Activated B cell treated with CpG ODN at 0.5 μM for 24 hours (primary cell): ENCODE results near the gene NBAS. TPM values are rescaled to one million over a fixed set of nuclear protein-coding genes. Genes with fewer than 3 reads are reported as not detected.

Experiments
- ATAC-seq: fragments of 200-7000 bp; cut with Tn5 transposase; one replicate; pipeline ENCODE4 v1.10.0; 2021; ENCODE audit warnings: low read depth, mild to moderate bottlenecking, moderate library complexity
- CTCF ChIA-PET: fragments of 350-600 bp; sonication (Branson Sonifier 250); formaldehyde crosslinking; loops from one replicate; lab custom pipeline; 2021; ENCODE audit warnings: antibody characterized with exemption; lab: Charles Lee
- POLR2A ChIA-PET: fragments of 350-600 bp; sonication (Branson Sonifier 250); formaldehyde crosslinking; loops from one replicate; lab custom pipeline; 2021; ENCODE audit warnings: antibody characterized with exemption; lab: Charles Lee
- DNase-seq: peaks from one replicate; pipeline ENCODE4 v3.0.0; 2022
- H3K27ac Mint-ChIP-seq: one replicate; pipeline ENCODE4 v1.8.0; 2020; ENCODE audit warnings: mixed read lengths
- H3K27me3 Mint-ChIP-seq: one replicate; pipeline ENCODE4 v1.8.0; 2021; ENCODE audit warnings: mixed read lengths
- H3K36me3 Mint-ChIP-seq: one replicate; pipeline ENCODE4 v1.8.0; 2021; ENCODE audit warnings: low read depth, mixed read lengths
- H3K4me1 Mint-ChIP-seq: one replicate; pipeline ENCODE4 v1.8.0; 2021; ENCODE audit warnings: mixed read lengths
- H3K4me3 Mint-ChIP-seq: one replicate; pipeline ENCODE4 v1.8.0; 2020; ENCODE audit warnings: mild to moderate bottlenecking, mixed read lengths
- H3K9me3 Mint-ChIP-seq: one replicate; pipeline ENCODE4 v1.8.0; 2020; ENCODE audit warnings: mixed read lengths
- intact Hi-C: fragments of 100-400 bp; cut with micrococcal nuclease; formaldehyde crosslinking; loops from one replicate; pipeline ENCODE4 v1.15.1; 2024
- total RNA-seq: library from RNA; stranded (reverse); gene quantifications from 2 replicates; pipeline ENCODE4 v1.2.3, GENCODE V29; 2022
- TF ChIP-seq, protein P1 (sequence below): fragments of 200-600 bp; IDR thresholded peaks from one replicate; pipeline ENCODE4 v1.8.0; 2022; ENCODE audit warnings: antibody characterized with exemption, mild to moderate bottlenecking

NBAS gene
- total RNA-seq, 1 donor from 2014 or later, result 40.1 TPM

- intact Hi-C loops, result no loop called here
Observed at GRCh38 chr2:15246870-15247269, 314.3 kb downstream of the NBAS start.

DNA sequence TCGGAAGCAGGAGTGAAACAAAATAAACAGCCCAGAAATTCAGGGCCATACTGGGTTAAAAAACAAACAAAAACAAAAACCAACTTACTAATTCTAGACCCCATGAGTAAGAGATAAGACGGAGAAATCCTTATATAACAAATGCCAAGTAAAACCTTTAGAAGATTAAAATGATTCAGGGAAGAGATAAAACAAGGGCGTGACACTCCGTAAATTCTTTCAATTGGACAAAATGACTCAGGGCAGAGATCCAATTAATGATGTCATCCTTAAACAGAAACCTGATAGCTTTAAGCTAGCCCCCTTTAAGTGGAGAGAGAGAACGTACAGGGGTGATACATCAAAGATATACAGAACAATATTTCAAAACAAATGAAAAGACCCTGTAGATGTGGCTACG lies 317.4 kb downstream of the NBAS start:
- Mint-ChIP-seq H3K4me3 (no peak overlapping the region), H3K27ac (no peak overlapping the region)
- intact Hi-C loops, result no loop called here

More at GRCh38 chr2:15246870-15247269, 314.3 kb downstream of the NBAS start:
- Mint-ChIP-seq H3K27me3 (no peaks in the 10 kb centered on the region), H3K4me3 (no peak overlapping the region), H3K36me3 (peaks cover 23% of the 10 kb centered on the region), H3K9me3 (peaks cover 8% of the 10 kb centered on the region), H3K4me1 (peaks cover 5% of the 10 kb centered on the region), H3K27ac (no peak overlapping the region)
- TF ChIP-seq, protein P1, sequence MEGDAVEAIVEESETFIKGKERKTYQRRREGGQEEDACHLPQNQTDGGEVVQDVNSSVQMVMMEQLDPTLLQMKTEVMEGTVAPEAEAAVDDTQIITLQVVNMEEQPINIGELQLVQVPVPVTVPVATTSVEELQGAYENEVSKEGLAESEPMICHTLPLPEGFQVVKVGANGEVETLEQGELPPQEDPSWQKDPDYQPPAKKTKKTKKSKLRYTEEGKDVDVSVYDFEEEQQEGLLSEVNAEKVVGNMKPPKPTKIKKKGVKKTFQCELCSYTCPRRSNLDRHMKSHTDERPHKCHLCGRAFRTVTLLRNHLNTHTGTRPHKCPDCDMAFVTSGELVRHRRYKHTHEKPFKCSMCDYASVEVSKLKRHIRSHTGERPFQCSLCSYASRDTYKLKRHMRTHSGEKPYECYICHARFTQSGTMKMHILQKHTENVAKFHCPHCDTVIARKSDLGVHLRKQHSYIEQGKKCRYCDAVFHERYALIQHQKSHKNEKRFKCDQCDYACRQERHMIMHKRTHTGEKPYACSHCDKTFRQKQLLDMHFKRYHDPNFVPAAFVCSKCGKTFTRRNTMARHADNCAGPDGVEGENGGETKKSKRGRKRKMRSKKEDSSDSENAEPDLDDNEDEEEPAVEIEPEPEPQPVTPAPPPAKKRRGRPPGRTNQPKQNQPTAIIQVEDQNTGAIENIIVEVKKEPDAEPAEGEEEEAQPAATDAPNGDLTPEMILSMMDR, result no peak
- ATAC-seq (no peak), DNase-seq (no peak)
- ChIA-PET POLR2A (no interaction called here), CTCF (no interaction called here)

DNA sequence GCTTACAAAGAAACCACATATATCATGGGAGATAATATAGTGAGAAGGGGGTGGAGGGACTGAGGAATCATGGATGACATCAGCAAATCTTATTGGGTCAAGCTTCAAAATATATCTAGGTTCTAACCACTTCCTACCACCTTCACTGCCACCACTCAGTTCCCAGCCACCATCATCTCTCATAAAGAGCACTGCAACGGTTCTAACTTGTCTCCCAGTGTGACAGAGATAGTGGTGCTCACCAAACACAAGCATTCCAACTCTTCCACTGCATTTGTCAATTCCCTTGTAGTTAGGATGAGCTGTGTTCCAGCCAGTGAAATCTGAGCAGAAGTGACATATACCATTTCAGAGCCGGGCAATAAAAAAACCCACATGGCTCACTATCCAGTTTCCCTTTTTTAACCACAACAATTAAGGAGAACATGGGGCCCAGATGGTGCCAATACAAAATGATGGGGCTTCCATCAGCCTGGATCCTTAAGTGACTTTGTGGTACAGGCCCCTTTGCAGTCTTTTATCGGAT lies 318.1 kb downstream of the NBAS start:
- POLR2A ChIA-PET, result no interaction called here
- H3K9me3 Mint-ChIP-seq, result peaks cover 3% of the 10 kb centered on the region
- no peaks in the 10 kb centered on the region for H3K27me3 Mint-ChIP-seq
- no peaks in the 10 kb centered on the region for H3K4me1 Mint-ChIP-seq
- H3K36me3 Mint-ChIP-seq, result peaks cover 19% of the 10 kb centered on the region
- CTCF ChIA-PET, result no interaction called here
- intact Hi-C loops, result no loop called here
- DNase-seq (no peak), ATAC-seq (no peak)
- TF ChIP-seq, protein P1, result no peak
- H3K4me3 Mint-ChIP-seq, result no peak overlapping the region
- no peak overlapping the region for H3K27ac Mint-ChIP-seq

More for the DNA sequence above, 317.4 kb downstream of the NBAS start:
- H3K4me1 Mint-ChIP-seq, result no peaks in the 10 kb centered on the region
- ChIA-PET CTCF (no interaction called here), POLR2A (no interaction called here)
- no peak for DNase-seq
- TF ChIP-seq, protein P1, result no peak
- no peak for ATAC-seq
- peaks cover 13% of the 10 kb centered on the region for H3K36me3 Mint-ChIP-seq
- H3K27me3 Mint-ChIP-seq, result no peaks in the 10 kb centered on the region
- H3K9me3 Mint-ChIP-seq, result peaks cover 3% of the 10 kb centered on the region

- ATAC-seq (no peak), DNase-seq (no peak)
- TF ChIP-seq, protein P1, result no peak
- Mint-ChIP-seq H3K36me3 (peaks cover 22% of the 10 kb centered on the region), H3K27me3 (no peaks in the 10 kb centered on the region), H3K4me1 (no peaks in the 10 kb centered on the region), H3K4me3 (no peak overlapping the region), H3K9me3 (peaks cover 3% of the 10 kb centered on the region), H3K27ac (no peak overlapping the region)
- intact Hi-C loops, result no loop called here
- CTCF ChIA-PET, result no interaction called here
- POLR2A ChIA-PET, result no interaction called here
Observed at GRCh38 chr2:15241929-15242328, 319.2 kb downstream of the NBAS start.

DNA sequence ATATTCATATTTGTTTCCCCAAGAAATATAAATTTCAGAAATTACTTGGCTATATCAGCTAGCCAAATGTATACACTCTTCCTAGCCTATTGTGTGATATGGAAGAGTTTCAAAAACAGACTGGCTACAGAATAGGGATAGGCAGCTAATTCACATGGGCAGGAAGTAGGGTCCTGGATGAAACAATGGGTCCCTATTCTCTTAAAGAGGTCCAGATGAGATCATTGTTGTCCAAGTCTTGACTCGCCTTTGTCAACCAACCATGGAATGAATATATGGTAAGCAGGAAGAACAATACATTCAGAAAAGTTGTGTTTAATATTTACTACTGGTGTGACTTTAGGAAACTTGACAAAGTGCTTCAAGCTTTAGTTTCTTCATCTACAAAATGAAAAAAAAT lies 319.9 kb downstream of the NBAS start:
- POLR2A ChIA-PET, result no interaction called here
- CTCF ChIA-PET, result no interaction called here
- no peaks in the 10 kb centered on the region for H3K27me3 Mint-ChIP-seq
- DNase-seq, result no peak
- intact Hi-C loops, result no loop called here
- ATAC-seq, result no peak
- H3K4me3 Mint-ChIP-seq, result no peak overlapping the region
- TF ChIP-seq, protein P1, result no peak
- H3K9me3 Mint-ChIP-seq, result peaks cover 3% of the 10 kb centered on the region
- peaks cover 24% of the 10 kb centered on the region for H3K36me3 Mint-ChIP-seq
- H3K27ac Mint-ChIP-seq, result no peak overlapping the region
- H3K4me1 Mint-ChIP-seq, result no peaks in the 10 kb centered on the region
